Mammary epithelial cell (primary cell): ENCODE measurements around the gene DHRS7B.

ENCODE experiments used
- EZH2 ChIP-seq: IDR thresholded peaks from 2 replicates; pipeline ENCODE4 v1.6.1; 2012; ENCODE audit warnings: low read length, inconsistent platforms, borderline replicate concordance
- TF ChIP-seq, protein P1 (sequence below), 2 donors: IDR thresholded peaks in 1 of 2; conservative IDR thresholded peaks in 1 of 2; 2 replicates each; pipeline ENCODE4 v1.5.1; 2011 to 2012; ENCODE audit warnings: inconsistent platforms in 2 of 2, low read length in 2 of 2, mild to moderate bottlenecking in 2 of 2, control low read depth in 1 of 2, low read depth in 1 of 2; ENCODE audit not compliant: insufficient read depth in 1 of 2; ENCODE audit errors: extremely low read depth in 1 of 2

DNA sequence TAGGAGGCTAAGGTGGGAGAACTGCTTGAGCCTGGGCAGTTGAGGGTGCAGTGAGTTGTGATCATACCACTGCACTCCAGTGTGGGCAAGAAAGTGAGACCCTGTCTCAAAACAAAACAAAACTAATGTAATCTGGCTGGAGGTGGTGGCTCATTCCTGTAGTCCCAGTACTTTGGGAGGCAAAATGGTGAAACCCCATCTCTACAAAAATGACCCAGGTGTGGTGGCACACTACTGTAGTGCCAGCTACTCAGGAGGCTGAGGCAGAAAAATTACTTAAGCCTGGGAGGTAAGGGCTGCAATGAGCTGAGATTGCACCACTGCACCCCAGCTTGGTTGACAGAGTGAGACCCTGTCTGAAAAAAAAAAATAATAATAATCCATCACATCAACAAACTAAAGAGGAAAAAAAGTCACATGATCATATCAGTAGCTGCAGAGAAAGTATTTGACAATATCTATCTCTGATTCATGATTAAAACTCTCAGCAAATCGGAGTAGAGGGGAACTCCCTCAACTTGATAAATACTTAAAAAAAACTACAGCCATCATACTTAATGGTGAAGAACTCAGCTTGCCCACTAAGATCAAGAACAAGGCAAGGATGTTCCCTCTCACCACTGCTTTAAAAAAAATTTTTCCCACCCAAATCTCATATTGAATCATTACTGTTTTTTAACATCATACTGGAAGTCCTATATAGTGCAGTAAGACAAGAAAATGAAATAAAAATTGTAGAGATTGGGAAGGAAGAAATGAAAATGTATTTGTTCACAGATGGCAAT is 31.0 kb downstream of the DHRS7B start:
- TF ChIP-seq, protein P1, sequence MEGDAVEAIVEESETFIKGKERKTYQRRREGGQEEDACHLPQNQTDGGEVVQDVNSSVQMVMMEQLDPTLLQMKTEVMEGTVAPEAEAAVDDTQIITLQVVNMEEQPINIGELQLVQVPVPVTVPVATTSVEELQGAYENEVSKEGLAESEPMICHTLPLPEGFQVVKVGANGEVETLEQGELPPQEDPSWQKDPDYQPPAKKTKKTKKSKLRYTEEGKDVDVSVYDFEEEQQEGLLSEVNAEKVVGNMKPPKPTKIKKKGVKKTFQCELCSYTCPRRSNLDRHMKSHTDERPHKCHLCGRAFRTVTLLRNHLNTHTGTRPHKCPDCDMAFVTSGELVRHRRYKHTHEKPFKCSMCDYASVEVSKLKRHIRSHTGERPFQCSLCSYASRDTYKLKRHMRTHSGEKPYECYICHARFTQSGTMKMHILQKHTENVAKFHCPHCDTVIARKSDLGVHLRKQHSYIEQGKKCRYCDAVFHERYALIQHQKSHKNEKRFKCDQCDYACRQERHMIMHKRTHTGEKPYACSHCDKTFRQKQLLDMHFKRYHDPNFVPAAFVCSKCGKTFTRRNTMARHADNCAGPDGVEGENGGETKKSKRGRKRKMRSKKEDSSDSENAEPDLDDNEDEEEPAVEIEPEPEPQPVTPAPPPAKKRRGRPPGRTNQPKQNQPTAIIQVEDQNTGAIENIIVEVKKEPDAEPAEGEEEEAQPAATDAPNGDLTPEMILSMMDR (conservative IDR thresholded peaks at IDR 0.05 in 1 of 2, IDR thresholded peaks at IDR 0.05 in 1 of 2; ENCODE audit: extremely low read depth in 1 of 2, insufficient read depth in 1 of 2, low read depth in 1 of 2, low read length in 2 of 2) = no peak
- TF ChIP-seq EZH2 = no peak
